PC-3 (cell line): ENCODE results near the gene TSPYL4. TPM values are rescaled to one million over a fixed set of nuclear protein-coding genes. Genes with fewer than 3 reads are reported as not detected.

Source experiments
- ATAC-seq: fragments of 200-7000 bp; cut with Tn5 transposase; 2 replicates; pipeline ENCODE4 v1.9.1; 2020; ENCODE audit warnings: mild to moderate bottlenecking, moderate library complexity
- BruUV-seq: library from RNA; stranded (reverse); fragments of 400-500 nt; replicated peaks from 2 replicates; lab custom pipeline; 2021; lab: Mats Ljungman, UMichigan
- CTCF ChIA-PET: fragments of 300-600 bp; sonication (Branson Sonifier 250); formaldehyde crosslinking; loops from one replicate; lab custom pipeline; 2022; ENCODE audit warnings: antibody characterized with exemption; lab: Charles Lee
- POLR2A ChIA-PET: fragments of 300-600 bp; sonication (Branson Sonifier 250); formaldehyde crosslinking; loops from one replicate; lab custom pipeline; 2022; ENCODE audit warnings: antibody characterized with exemption; ENCODE audit not compliant: unreplicated experiment; lab: Charles Lee
- DNase-seq: peaks from one replicate; pipeline ENCODE4 v3.0.0-alpha.2; 2015
- H2AFZ ChIP-seq: fragments of 300-600 bp; sonication (generic); 2 replicates; pipeline ENCODE4 v1.6.0; 2016; ENCODE audit warnings: antibody characterized with exemption, low read length
- H3F3A ChIP-seq: fragments of 300-600 bp; sonication (generic); one replicate; pipeline ENCODE4 v1.6.0; 2017; ENCODE audit warnings: antibody characterized with exemption, low read length, control low read depth, mild to moderate bottlenecking; ENCODE audit not compliant: unreplicated experiment
- H3K27ac ChIP-seq: fragments of 300-600 bp; sonication (generic); 2 replicates; pipeline ENCODE4 v1.5.1; 2016; ENCODE audit warnings: mild to moderate bottlenecking, low read length
- H3K27me3 ChIP-seq: fragments of 300-600 bp; sonication (generic); 2 replicates; pipeline ENCODE4 v1.6.1; 2016; ENCODE audit warnings: low read length, mixed read lengths
- H3K36me3 ChIP-seq: fragments of 300-600 bp; sonication (generic); 2 replicates; pipeline ENCODE4 v1.6.1; 2016; ENCODE audit warnings: low read depth, mixed run types, low read length, mixed read lengths
- H3K4me1 ChIP-seq: fragments of 300-600 bp; sonication (generic); 2 replicates; pipeline ENCODE4 v1.5.1; 2016; ENCODE audit warnings: low read length; ENCODE audit not compliant: insufficient read depth
- H3K4me2 ChIP-seq: fragments of 300-600 bp; sonication (generic); 2 replicates; pipeline ENCODE4 v1.6.0; 2016; ENCODE audit warnings: low read length
- H3K4me3 ChIP-seq: fragments of 300-600 bp; sonication (generic); 2 replicates; pipeline ENCODE4 v1.5.1; 2016; ENCODE audit warnings: mild to moderate bottlenecking, low read length, mixed read lengths
- H3K79me2 ChIP-seq: fragments of 300-600 bp; sonication (generic); 2 replicates; pipeline ENCODE4 v1.6.1; 2017; ENCODE audit warnings: low read length, mixed read lengths
- H3K9ac ChIP-seq: fragments of 300-600 bp; sonication (generic); 2 replicates; pipeline ENCODE4 v1.6.0; 2016; ENCODE audit warnings: mild to moderate bottlenecking, low read length
- H3K9me2 ChIP-seq: fragments of 300-600 bp; sonication (generic); replicated peaks from 2 replicates; pipeline ENCODE4 v1.6.1; 2016; ENCODE audit warnings: mixed run types, low read length, mixed read lengths
- H3K9me3 ChIP-seq: fragments of 300-600 bp; sonication (generic); 2 replicates; pipeline ENCODE4 v1.6.1; 2016; ENCODE audit warnings: low read length, mixed read lengths
- H4K20me1 ChIP-seq: fragments of 300-600 bp; sonication (generic); 2 replicates; pipeline ENCODE4 v1.6.1; 2016; ENCODE audit warnings: low read length, mixed read lengths
- CTCF ChIP-seq: fragments of 300-600 bp; sonication (generic); conservative IDR thresholded peaks from 2 replicates; pipeline ENCODE4 v1.5.1; 2017; ENCODE audit warnings: antibody characterized with exemption, low read depth, mild to moderate bottlenecking, low read length
- EZH2 ChIP-seq: fragments of 300-600 bp; sonication (generic); IDR thresholded peaks from one replicate; pipeline ENCODE4 v1.6.1; 2017; ENCODE audit warnings: antibody characterized with exemption, mild to moderate bottlenecking, low read length; ENCODE audit not compliant: unreplicated experiment
- EZH2phosphoT487 ChIP-seq: fragments of 300-600 bp; sonication (generic); IDR thresholded peaks from 2 replicates; pipeline ENCODE4 v1.6.1; 2018; ENCODE audit warnings: mild to moderate bottlenecking, antibody characterized with exemption, low read length, borderline replicate concordance
- intact Hi-C: fragments of 100-400 bp; cut with micrococcal nuclease; formaldehyde crosslinking; loops from 2 replicates; pipeline ENCODE4 v1.9.0; 2023
- total RNA-seq: library from RNA; depleted of rRNA; stranded (reverse); fragments of >200 nt; gene quantifications from 2 replicates; pipeline ENCODE4 v1.2.3, GENCODE V29; 2014

TSPYL4 gene
- total RNA-seq, 1 experiment from 2014 or later = 8.0 TPM

- no TSS peak for BruUV-seq
Observed at GRCh38 chr6:116229287-116229913, 24.5 kb downstream of the TSPYL4 start.

DNA sequence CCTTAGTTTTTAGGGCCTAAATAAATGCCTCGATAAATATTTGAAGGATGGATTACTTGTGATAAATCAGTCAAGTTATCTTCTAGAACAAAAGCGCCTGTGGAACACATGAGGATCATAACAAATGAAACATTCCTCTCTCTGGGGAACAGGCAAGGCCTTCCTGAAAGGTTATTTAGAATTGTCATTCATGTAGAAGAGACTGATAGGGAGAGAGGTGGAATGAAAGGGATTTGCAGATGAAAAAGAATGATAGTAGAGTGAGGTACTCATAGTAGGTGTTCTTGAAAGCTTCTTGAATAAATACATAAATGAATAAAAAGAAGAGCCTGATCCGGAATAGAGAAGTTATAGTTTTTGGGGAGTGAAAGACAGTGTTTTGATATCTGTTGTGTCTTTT, 30.5 kb downstream of the TSPYL4 start:
- no TSS peak for BruUV-seq
- H3K36me3 ChIP-seq = no peaks in the 10 kb centered on the region
- intact Hi-C loops = no loop called here
- TF ChIP-seq CTCF = no peak
- no peak for TF ChIP-seq EZH2
- no peak for TF ChIP-seq EZH2phosphoT487
- H3K9ac ChIP-seq = no peak overlapping the region
- H3K79me2 ChIP-seq = no peaks in the 10 kb centered on the region
- no peak overlapping the region for H3K27ac ChIP-seq
- H3K4me3 ChIP-seq = no peak overlapping the region
- H3K4me1 ChIP-seq = no peaks in the 10 kb centered on the region
- H2AFZ ChIP-seq = no peak overlapping the region
- no peak for DNase-seq
- H3K4me2 ChIP-seq = no peak overlapping the region
- H4K20me1 ChIP-seq = no peaks in the 10 kb centered on the region
- ChIA-PET POLR2A (no interaction called here), CTCF (no interaction called here)
- no peak for ATAC-seq
- no peaks in the 10 kb centered on the region for H3K9me2 ChIP-seq
- H3K27me3 ChIP-seq = no peaks in the 10 kb centered on the region
- no peaks in the 10 kb centered on the region for H3F3A ChIP-seq
- H3K9me3 ChIP-seq = no peaks in the 10 kb centered on the region

More at GRCh38 chr6:116229287-116229913, 24.5 kb downstream of the TSPYL4 start:
- Histone ChIP-seq H3K36me3 (no peaks in the 10 kb centered on the region), H3K4me3 (no peak overlapping the region), H3F3A (no peaks in the 10 kb centered on the region), H3K9me3 (no peaks in the 10 kb centered on the region), H3K27ac (no peak overlapping the region), H3K9me2 (no peaks in the 10 kb centered on the region), H3K27me3 (no peaks in the 10 kb centered on the region), H3K4me1 (no peaks in the 10 kb centered on the region), H2AFZ (no peak overlapping the region), H3K9ac (no peak overlapping the region), H3K79me2 (no peaks in the 10 kb centered on the region), H3K4me2 (no peak overlapping the region), H4K20me1 (no peaks in the 10 kb centered on the region)
- ATAC-seq = no peak
- DNase-seq = no peak
- CTCF ChIA-PET = no interaction called here
- intact Hi-C loops = no loop called here
- TF ChIP-seq CTCF (no peak), EZH2 (no peak), EZH2phosphoT487 (no peak)
- POLR2A ChIA-PET = no interaction called here

DNA sequence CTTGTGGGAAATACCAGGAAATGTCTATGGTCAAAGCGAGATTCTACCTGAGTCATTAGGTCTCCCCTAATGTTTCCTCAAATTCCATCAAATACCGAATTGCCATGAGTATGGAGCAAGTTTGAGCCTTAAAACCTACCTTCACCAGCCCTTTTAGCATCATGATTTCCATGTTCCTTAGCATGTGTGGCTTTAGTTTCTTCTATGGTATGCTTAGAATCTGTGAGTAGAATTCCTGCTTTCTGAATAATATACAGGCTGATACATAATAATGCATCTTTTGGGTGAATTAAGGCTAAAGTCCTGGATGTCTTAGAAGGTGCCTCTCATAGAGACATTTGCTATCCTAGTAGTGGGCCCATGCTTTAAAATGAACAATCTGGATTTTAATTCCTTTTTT, 32.0 kb downstream of the TSPYL4 start:
- Histone ChIP-seq H3K27ac (no peak overlapping the region), H4K20me1 (no peaks in the 10 kb centered on the region), H3K9ac (no peak overlapping the region), H3K9me2 (no peaks in the 10 kb centered on the region), H3K79me2 (no peaks in the 10 kb centered on the region), H3K27me3 (no peaks in the 10 kb centered on the region), H3F3A (no peaks in the 10 kb centered on the region), H2AFZ (no peak overlapping the region), H3K36me3 (no peaks in the 10 kb centered on the region), H3K4me3 (no peak overlapping the region), H3K4me1 (no peaks in the 10 kb centered on the region), H3K4me2 (no peak overlapping the region), H3K9me3 (no peaks in the 10 kb centered on the region)
- CTCF ChIA-PET = no interaction called here
- POLR2A ChIA-PET = no interaction called here
- BruUV-seq = no TSS peak
- intact Hi-C loops = no loop called here
- DNase-seq = no peak
- no peak for TF ChIP-seq EZH2phosphoT487
- TF ChIP-seq EZH2 = no peak
- TF ChIP-seq CTCF = no peak
- ATAC-seq = no peak
